NCI-H187 (cell line): Measurements from ENCODE around the gene MYL6.
A peak's percentile ranks its signal among the peaks of the same experiment; 100 is the strongest.
"Not testable (repeated sequence)": the region's sequence is repeated elsewhere in the genome, so short reads cannot be mapped to it uniquely, and the experiment has no call there.

Experiments used
- DNase-seq, 2 experiments: peaks; one replicate each; lab custom pipeline; 2025; lab: John Stamatoyannopoulos, UW

The MYL6 gene

GRCh38 chr12:56158029-56158925 lies at the start of gene MYL6:
TSS of gene MYL6 (plus strand) at chr12:56158359. CDS start at chr12:56158402, 43 bp downstream.
- peak; percentile 83 to 97 for DNase-seq

- DNase-seq = no peak
Observed at GRCh38 chr12:56110571-56110970, 47.6 kb upstream of the MYL6 start.

GRCh38 chr12:56114084-56114483 lies 44.1 kb upstream of the MYL6 start:
- no peak for DNase-seq

DNA sequence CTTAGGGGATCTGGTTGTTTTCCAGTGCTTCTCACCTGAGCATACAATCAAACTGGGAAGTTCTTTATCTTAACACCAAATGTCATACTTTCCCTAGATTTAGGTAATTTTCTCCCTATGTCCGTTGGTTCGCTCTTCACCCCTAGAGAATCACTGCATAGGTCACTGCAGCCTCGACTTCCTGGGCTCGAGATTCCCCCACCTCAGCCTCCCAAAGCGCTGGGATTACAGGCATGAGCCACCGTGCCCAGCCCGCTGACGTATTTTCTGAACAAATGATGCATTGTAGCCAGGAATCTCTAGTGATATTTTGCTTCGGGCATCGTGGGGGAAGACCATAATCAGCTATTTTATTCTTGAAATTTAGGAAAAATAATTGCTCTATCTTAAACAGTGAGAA lies 42.8 kb upstream of the MYL6 start:
- DNase-seq = no peak

DNA sequence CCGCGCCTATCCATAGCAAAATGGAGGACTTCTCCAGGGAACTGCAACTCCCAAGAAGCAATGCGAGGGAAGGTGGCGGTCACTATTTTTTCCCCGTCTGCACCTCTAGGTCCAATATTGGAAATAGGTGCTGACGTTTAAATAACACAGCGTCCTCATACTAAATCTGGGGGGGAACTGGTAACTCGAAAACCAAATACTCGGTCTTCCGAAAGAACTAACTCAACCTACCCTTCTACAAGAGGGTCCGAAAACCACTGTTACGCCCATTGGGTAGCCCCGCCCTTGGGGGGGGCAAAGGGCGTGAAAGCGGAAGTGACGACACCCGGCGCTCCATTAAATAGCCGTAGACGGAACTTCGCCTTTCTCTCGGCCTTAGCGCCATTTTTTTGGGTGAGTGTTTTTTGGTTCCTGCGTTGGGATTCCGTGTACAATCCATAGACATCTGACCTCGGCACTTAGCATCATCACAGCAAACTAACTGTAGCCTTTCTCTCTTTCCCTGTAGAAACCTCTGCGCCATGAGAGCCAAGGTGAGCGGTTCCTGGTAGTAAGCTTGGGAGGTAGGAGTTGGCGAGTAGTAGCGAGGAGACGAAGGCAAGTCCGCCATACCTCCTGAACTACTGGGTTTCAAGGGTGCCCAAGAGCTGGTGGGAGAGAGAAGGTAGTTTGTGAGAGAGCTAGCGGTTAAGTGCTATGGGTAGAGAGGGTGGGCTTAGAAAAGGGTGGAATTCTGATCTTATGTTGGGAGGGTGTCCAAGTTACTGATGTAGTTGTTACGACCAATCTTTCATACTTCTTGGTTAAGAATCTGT lies 41.7 kb upstream of the MYL6 start, which contains the start of gene RPL41:
Gene RPL41, plus strand, starts transcription at position 367 of the 815 bp plus-strand sequence.
- peak; percentile 92 to 98 for DNase-seq

DNA sequence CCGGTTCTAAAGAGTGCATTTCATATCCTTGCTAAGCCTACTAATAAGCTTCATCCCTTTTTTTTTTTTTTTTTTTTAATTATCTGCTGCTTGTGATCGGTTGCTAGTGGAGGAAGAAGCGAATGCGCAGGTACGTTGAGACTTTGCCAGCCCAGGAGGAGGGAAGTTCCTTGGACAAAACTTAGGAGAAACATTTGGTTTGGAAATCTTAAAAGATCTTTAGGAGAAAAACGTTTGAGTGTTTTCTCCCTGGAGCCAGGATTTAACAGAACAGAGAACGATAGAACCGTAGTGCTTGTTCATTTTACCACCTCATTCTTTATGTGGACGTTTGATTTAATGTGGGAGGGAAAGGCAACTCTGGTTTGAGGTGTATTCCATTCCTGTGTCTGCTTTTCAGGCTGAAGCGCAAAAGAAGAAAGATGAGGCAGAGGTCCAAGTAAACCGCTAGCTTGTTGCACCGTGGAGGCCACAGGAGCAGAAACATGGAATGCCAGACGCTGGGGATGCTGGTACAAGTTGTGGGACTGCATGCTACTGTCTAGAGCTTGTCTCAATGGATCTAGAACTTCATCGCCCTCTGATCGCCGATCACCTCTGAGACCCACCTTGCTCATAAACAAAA lies 41.0 kb upstream of the MYL6 start:
- DNase-seq = not testable (repeated sequence)

GRCh38 chr12:56117778-56118687 lies 40.1 kb upstream of the MYL6 start, which contains the start of gene ZC3H10:
TSS of gene ZC3H10 (plus strand) at chr12:56118266. CDS start at chr12:56120563, 2,297 bp downstream.
- peak; percentile 94 to 98 for DNase-seq

DNA sequence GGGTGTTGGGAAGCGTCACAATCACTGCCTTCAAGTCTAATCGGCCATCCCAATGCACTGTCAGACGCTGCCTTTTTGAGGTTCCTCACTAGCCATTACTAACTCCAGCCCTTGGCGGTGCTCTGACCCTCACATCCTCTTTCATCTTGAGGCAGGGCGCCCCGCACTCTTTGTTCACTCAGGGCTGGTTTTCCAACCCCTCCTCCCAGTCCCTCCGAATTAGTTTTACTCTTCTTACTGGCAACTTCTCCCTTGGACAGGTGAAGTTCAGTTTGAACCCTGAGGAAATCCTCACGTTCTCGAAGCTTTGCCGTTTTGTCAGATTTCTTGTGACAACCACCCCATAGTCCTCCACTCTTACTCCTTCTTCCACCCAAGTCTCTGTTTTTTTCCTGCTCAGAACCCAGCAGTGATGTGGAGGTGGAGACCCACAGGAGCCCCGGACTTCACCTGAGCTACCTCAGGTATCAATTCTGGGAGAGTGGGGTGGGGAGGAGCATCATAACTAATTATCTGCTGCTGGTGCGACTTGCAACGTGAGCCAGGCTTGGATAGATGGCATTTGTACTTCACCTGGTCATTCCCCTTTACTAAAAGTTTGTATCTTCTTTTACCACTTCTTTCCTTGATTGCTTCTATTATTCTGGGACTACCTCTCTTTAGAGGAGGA lies 39.3 kb upstream of the MYL6 start:
- no peak for DNase-seq

- DNase-seq = peak; percentile 18 to 64
Observed at GRCh38 chr12:56119361-56119796, 38.8 kb upstream of the MYL6 start.

- no peak for DNase-seq
Observed at GRCh38 chr12:56120158-56120846, 37.9 kb upstream of the MYL6 start.

GRCh38 chr12:56121204-56121870 lies 36.8 kb upstream of the MYL6 start:
- no peak for DNase-seq

DNA sequence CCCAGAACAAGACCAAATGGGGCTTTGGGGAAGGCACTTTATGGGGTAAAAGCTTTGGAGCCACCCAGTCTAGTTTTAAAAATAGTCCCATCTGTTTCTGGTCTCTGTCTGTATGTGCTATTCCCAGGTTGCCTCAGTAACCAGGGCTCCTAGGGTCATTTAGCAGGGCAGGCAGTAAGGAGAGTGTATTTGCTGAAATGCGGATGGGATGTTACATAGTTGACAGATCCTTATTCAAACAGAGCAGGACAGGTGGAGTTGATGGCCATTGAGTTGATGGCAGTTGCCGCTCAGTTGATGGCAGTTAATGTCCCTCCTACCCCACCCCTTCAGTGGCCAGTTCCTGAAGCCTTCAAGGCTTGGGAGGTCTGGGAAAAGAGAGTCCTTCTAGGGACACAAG lies 35.5 kb upstream of the MYL6 start:
- no peak for DNase-seq

DNA sequence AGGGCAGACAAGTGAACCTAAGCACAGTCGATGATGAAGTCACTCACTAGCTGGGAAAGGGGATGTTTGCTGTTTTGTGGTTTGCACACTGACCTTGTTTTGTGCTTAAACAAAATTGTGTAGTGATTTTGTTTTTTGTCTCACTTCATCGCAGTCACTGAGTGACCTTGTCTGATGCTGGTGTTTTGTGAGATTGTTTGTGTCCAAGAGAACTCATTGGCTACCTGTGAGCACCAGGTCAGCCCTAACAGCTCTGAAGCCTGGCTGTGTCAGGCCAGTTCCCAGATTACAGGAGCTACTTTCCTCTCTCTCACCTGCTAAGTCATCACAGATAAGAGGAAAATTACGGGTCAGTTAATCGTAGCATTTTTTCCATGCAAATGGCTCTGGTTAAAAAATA lies 34.0 kb upstream of the MYL6 start:
- no peak for DNase-seq

DNA sequence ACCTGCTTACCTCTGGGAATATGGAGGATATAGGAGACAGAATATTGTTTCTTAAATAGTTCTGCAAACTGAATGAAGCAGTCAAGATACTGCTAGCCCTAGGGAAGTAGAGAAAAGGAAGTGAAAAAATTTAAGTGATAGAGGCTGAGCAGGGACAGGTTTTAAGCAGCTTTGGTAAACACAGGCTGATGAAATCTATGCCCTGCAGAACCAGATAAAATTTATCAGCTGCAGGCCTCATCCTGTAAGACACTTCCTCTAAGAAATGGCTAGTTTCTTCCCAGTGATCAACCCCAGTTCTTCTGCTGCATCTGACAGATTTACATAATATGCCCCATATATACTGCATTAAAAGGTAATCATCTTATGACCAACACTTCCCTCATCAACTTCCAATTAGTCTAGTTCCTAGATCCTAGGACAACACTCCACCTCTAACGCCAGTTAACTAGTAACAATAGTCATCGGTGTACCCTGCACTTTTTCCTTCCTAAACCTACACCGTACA lies 31.4 kb upstream of the MYL6 start:
- no peak for DNase-seq

GRCh38 chr12:56127485-56127887 lies 30.7 kb upstream of the MYL6 start:
- no peak for DNase-seq

- peak; percentile 97 to 100 for DNase-seq
Observed at GRCh38 chr12:56127888-56128669, 30.1 kb upstream of the MYL6 start, which contains the start of gene ESYT1. TSS of gene ESYT1 (plus strand) at chr12:56128267. CDS start at chr12:56128320, 53 bp downstream.

- peak in 1 of 2 experiments; percentile 37 for DNase-seq
Observed at GRCh38 chr12:56128670-56129205, 29.4 kb upstream of the MYL6 start.
